IPS-NIHi11 (cell line): ENCODE data around the gene PTPN2.
"Not testable (repeated sequence)": the region's sequence is repeated elsewhere in the genome, so short reads cannot be mapped to it uniquely, and the experiment has no call there.

ENCODE experiments used
- DNase-seq: peaks from one replicate; pipeline ENCODE4 v3.0.0; 2012; ENCODE audit warnings: mixed read lengths, low spot score

The PTPN2 gene

GRCh38 chr18:12772111-12772510 lies 111.9 kb downstream of the PTPN2 start:
- DNase-seq: no peak

DNA sequence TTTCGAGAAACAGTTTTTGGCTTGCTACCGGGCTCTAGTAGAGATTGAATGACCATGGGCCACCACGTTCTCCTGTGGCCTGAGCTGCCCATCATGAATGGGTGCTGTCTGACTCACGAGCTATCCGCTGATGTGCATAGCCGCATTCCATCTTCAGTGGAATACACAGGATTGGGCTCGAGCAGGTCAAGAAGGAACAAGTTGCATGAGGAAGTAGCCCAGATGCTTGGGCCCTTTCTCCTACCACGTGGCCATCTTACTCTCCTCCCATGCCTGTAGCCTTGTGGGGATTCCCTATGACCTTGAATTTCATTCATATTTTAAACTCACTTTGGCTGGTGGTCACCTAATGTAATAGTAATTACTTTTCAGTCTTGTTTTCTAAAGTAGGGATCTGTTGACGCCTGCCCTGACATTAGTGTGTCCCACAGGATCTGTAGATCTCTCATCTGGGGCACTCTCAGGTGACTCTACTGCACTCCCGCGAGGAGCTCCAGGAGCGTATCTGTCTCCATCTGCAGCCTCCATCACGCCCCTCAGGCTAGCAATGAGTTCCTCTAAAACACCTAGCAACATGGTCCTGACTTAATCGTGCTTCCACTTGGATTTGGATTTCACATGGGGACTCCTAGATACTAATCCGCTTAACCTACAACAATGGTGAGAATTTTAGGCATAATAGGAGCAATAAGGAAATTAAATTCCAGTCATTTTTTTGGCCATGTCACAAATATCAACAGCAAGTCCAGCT lies 113.4 kb downstream of the PTPN2 start:
- DNase-seq: no peak

DNA sequence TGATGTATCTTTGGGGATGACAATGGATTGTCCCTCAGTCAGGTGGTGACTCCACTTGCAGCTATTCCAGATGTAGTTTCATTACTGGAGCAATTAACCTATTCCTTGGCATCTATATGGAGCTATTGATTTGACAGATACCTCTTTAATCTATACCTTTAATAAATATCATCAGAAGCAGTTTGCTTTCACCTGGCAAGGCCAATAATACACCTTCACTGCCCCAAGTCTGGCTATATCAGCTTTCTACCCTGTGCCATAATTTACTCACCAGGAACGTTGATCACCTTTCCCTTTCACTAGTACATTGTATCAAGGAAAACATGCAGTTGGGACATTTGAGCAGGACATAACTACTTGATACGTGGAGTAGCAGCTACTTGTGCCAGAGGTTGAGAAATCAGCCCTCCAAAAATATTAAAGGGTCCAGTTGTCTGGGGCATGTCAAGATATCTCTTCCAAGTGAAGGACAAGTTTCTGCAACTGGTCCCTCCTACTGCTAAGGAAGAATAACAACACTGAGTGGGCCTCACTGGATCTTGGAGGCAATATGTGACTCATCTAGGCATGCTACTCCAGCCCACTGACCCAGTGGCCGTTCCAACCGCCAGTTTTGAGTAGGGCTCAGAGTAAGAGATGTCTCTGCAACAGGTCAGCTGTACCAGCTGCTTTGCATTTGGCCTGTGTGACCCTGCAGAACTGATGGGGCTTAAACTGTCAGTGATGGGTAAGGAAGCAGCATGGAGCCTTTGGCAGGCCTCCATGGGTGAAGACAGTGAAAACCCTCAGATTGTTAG lies 114.2 kb downstream of the PTPN2 start:
- DNase-seq: no peak

GRCh38 chr18:12769136-12769535 lies 114.9 kb downstream of the PTPN2 start:
- no peak for DNase-seq

- DNase-seq: no peak
Observed at GRCh38 chr18:12768625-12769024, 115.4 kb downstream of the PTPN2 start.

DNA sequence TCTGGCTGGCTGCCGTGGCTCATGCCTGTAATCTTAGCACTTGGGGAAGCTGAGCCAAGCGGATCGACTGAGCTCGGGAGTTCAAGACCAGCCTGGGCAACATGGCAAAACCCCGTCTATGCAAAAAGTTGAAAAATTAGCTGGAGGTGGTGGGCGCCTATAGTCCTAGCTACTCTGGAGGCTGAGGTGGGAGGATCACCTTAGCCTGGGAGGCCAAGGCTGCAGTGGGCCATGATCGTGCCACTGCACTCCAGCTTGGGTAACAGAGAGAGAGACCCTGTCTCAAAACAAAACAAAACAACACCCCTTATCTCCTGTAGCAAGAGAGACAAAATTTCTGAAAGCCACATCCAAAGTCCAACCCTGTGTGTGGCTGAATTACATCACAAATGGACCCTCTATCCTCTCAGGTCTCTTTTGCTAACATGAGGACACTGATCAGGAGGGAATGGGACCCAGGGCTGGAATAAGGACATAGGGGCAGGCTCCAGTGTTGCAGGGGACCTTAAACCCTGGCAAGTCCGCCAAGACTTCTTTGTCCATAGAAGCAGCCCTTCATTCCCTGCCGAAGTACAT lies 116.4 kb downstream of the PTPN2 start:
- no peak for DNase-seq

- DNase-seq: peak; percentile 85
Observed at GRCh38 chr18:12766986-12767433, 117.0 kb downstream of the PTPN2 start.

DNA sequence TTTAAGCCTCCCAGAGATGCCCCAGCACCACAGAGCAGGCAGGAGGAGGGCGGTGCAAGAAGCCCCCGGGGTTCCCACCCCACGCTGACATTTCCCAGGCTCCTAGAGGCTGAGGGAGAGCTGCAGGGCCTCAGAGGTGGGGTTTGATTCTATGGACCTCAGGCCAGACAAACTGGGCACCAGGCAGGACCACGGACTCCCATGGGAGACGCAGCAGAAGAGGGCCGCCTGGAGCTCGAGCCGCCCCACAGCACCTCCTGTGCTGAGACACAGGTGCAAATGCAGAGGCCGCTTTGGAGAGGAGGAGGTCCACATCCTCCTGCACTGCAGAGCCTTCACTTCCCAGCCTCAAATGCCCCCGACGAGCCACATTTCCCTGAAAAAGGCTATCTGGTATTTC lies 118.5 kb downstream of the PTPN2 start:
- DNase-seq: no peak

DNA sequence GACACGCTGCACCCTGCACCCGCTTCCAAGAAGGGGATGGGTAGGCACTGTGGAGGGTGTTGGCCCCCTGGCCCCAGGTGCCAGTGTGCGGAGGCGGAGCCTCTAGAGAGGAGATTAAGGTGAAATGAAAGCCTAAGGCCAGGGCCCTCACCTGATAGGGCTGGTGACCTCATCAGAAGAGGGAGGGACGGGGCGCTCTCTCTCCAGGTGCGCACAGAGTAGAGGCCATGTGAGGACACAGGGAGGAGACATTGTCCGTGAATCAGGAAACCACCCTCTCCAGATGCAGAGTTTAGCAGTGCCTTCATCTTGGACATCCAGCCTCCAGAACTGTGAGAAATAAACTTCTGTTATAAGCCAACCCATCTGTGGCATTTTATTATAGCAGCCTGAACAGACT lies 118.9 kb downstream of the PTPN2 start:
- no peak for DNase-seq

DNA sequence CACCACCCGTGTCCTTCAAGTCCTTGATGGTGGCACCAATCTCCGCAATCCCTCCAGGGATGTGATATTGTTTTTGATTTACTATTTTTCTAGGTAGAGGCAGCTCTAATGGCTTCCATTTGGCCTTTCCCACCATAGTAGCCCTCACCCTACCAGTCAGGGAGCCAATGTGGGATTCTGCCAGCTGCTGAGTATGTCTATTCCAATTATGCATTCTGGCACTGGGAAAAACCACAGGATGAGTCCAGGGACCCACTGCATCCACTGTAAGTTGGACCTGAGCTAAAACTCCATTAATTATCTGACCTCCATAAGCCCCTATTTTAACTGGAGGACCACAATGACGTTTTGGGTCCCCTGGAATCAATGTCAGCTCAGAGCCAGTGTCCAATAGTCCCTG lies 125.5 kb downstream of the PTPN2 start:
- DNase-seq: not testable (repeated sequence)

DNA sequence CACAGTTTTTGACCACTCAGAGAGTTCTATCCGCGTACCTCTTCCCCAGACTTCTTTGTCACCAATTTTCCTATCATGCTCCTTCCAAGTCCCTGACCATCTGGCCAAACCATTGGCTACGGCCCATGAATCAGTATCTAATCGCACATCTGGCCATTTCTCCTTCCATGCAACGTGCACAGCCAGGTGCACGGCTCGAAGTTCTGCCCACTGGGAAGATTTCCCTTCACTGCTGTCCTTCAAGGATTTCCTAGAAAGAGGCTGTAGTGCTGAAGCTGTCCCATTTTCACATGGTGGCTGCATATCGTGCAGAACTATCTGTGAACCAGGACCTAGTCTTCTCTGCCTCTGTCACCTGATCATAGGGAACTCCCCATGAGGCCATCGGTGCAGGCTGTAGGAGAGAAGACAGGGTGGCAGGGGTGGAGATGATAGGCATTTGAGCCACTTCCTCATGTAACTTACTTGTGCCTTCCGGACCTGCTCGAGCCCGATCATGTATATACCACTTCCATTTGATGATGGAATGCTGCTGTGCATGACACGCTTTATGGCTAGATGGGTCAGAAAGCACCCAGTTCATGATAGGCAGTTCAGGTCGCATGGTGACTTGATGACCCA lies 127.3 kb downstream of the PTPN2 start:
- DNase-seq: not testable (repeated sequence)

- DNase-seq: not testable (repeated sequence)
Observed at GRCh38 chr18:12755606-12756005, 128.4 kb downstream of the PTPN2 start.

- no peak for DNase-seq
Observed at GRCh38 chr18:12754511-12754910, 129.5 kb downstream of the PTPN2 start.

DNA sequence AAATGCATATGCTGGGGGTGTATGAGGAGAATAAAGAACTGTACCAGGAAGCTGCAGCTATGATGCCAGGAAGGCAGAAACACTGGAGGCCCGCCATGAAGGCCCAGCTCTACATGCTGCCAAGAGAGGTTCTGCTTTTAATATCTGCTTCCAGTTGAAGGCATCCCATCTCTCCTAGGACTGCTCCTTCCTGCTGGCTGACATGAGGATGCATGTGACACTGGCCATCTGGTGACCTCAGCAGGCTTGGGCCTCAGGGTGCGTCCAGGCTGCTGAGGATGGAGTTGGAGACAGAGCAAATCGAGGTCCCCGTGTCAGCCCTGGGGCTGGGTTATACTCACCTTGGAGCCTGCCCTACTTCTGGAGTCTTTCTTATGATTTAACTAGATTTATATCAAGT lies 132.1 kb downstream of the PTPN2 start:
- DNase-seq: no peak

DNA sequence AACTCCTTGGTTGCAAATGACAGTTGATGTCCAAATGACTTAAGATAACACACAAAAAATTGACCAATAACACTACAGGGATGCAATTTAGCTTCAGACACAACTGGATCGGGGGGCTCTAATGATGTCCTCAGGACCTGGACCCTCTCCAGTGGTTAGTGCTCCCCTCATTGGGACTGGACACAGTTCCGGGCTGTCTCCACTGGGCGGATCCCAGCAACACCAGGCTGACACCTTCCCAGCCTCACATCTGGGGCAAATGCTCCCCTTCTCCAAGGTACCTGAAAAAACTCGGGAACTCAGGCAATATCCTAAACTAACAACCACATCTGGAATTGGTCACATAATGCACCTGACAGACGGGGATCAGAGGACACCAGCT lies 132.5 kb downstream of the PTPN2 start:
- no peak for DNase-seq

- DNase-seq: no peak
Observed at GRCh38 chr18:12750715-12751502, 133.1 kb downstream of the PTPN2 start.

- no peak for DNase-seq
Observed at GRCh38 chr18:12750076-12750714, 133.8 kb downstream of the PTPN2 start.

- DNase-seq: no peak
Observed at GRCh38 chr18:12749121-12749520, 134.9 kb downstream of the PTPN2 start.

DNA sequence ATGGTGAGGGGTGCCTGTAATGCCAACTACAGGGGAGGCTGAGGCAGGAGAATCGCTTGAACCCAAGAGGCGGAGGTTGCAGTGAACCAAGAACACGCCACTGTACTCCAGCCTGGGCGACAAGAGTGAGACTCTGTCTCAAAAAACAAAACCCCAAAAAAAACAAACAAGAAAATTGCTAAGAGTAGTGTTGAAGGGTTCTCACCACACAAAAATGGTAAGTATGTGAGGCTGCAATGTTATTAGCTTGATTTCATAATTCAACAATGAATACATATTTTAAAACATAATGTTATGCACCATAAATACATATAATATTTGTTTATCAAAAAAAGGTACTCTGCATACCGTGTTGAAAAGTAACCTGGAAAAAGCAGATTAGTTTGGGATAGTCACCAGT lies 135.4 kb downstream of the PTPN2 start:
- DNase-seq: no peak

DNA sequence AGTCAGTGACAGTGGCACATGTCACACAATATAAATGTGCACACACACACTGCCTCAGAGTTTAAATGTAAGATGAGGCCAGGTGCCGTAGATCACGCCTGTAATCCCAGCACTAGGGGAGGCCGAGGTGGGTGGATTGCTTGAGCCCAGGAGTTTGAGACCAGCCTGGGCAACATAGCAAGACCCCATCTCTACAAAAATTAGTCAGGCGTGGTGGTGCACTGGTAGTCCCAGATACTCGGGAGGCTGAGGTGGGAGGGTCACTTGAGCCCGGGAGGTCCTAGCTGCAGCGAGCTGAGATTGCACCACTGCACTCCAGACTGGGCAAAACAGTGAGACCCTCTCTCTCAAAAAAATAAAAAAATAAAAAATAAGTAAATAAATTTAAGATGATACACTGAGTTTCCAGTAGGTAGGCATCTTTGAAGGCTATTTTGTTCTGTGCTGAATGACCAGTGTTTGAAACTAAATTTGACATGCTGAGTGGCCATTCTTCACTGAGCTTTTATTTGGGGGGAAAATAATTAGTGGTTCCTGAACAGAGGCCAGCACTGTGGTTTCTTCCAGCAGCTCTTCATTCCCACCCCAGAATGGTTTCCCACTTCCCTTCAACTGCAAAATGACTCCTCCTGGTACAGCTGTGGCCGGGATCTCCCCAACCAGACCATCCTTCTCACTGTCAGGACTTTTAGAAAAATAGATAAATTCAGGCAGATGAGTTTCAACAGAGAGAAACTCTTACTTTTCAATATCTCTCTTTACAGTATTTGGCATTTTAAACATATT lies 136.3 kb downstream of the PTPN2 start:
- DNase-seq: no peak
